ACHN (cell line): Measurements from ENCODE around the gene HP.
"Not testable (repeated sequence)": the region's sequence is repeated elsewhere in the genome, so short reads cannot be mapped to it uniquely, and the experiment has no call there.

Experiments used
- DNase-seq: peaks from one replicate; pipeline ENCODE4 v3.0.0-alpha.2; 2015
- in situ Hi-C: cut with HindIII; loops from 2 replicates; pipeline ENCODE4 v1.10.0; 2017; ENCODE audit warnings: low sequenced_read_pairs, low pct_ligation_motif_present, low pct_unique_long_range_greater_than_20kb

Gene HP

DNA sequence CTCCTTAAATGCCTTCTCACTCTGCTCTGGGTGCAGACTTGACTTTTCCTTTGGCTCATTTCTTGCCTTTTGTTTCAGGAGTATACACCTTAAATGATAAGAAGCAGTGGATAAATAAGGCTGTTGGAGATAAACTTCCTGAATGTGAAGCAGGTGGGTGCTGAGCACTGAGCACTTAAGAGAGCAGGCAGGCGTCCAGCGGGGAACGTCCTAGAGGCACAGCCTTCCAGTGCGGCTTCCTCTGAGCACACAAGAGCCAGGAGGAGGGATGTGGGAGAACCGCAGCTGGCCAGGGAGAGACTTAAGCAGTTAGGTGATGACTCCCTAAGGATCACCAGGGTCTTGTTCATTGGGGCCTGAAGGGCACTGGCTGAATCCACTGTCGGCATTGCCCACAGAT is 20.8 kb downstream of the HP start:
- DNase-seq, in situ Hi-C loops: not testable (repeated sequence)

DNA sequence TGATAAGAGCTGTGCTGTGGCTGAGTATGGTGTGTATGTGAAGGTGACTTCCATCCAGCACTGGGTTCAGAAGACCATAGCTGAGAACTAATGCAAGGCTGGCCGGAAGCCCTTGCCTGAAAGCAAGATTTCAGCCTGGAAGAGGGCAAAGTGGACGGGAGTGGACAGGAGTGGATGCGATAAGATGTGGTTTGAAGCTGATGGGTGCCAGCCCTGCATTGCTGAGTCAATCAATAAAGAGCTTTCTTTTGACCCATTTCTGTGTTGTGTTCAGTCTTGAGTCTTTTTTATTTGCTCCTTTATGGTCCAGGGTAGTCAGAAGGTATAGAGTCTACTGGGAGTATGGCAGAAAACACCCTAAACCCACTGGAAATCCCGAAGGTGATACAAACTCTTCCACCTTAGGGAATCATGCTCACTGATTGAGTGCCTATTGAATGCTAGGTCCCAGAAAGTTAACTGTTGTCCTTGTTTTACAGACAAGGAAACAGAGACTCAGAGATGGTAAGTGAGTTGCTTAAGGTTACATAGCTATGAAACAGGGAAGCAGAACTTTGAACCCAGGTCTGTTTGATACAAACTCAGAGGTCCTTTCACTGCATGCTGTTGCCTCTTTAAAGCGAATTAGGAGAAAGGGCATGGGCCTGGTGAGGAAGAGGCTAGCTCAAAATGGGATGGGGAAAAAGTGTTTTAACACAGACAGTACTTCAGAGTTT is 22.8 kb downstream of the HP start:
- in situ Hi-C loops, DNase-seq: not testable (repeated sequence)

DNA sequence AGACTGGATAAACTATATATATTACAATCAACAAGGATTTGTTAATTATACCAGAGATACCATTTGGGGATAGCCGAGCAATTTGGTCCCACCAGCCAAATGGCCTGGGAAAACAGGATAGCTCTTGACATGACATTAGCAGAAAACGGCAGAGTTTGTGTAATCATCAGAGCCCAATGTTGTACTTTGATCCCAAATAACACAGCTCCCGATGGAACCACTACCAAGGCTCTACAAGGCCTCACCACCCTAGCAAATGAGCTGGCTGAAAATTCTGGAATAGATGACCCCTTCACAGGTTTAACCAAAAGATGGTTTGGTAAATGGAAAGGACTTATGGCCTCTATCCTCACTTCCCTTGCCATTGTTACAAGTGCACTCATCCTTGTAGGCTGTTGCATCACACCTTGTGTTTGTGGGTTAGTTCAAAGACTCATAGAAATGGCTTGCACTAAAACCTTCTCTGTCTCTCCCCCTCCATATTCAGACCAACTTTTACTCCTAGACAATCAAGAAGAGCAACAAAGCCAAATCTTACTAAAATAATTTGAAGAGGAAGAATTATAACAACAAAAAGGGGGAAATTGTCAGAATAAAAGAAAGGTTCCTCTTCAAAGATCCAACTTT is 29.6 kb downstream of the HP start:
- in situ Hi-C loops, result no loop called here
- no peak for DNase-seq

DNA sequence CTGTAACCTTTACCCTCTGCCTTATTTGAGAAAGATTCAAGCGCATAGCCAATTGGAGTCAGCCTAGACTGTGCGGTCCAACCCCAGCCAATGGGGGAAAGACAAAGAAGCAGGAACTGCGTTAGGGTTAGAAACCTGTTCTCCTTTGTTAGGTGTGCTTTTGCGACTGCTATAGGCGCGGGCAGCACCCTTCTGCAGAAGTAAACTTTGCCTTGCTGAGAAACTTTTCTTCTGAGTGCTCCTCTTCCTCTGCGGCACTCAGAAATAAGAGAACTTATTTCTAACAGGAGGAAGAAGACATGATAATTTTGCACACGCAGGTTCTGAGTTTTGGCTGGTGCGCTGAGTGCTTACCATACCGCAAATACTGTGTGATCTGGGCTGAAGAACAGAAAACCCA is 30.1 kb downstream of the HP start:
- in situ Hi-C loops, result no loop called here
- no peak for DNase-seq

DNA sequence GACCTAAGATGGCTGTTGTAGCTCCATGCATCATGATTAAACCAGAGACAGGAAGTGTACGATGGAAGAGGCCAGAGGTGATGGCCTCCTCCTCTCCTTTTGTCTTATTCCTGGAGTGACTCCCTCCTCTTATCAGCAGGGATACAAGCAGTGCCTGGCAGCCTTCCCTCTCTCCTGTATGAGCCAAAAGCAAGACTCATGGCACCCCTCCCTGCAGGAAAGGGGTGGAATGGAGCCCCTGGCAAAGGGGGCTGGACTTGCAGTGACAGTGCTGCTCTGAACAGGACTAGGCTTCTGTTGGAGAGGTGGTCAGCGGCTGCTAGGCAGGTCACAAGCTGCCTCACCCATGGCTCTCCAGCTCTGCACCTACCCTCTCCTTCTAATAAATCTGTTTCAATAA is 30.7 kb downstream of the HP start:
- in situ Hi-C loops, result no loop called here
- no peak for DNase-seq

DNA sequence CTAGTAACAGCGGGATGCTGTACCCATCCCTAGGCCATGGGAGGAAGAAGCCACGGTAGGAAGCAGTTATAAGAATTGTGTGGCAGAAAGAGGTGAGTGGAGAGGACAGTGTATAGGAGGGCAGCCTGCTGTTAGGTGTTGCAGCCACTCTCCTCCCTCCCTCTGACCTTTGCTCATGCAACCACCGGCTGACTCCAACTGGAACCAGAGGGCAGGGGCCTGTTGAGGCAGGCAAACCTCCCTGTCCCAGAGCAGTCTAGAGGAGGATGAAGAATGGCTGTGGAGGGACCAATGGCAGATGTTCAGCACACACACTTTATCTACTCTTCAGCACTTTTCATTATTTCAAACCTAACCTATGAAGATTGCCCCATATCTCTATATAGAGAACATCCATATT is 36.9 kb downstream of the HP start:
- in situ Hi-C loops, result no loop called here
- no peak for DNase-seq

DNA sequence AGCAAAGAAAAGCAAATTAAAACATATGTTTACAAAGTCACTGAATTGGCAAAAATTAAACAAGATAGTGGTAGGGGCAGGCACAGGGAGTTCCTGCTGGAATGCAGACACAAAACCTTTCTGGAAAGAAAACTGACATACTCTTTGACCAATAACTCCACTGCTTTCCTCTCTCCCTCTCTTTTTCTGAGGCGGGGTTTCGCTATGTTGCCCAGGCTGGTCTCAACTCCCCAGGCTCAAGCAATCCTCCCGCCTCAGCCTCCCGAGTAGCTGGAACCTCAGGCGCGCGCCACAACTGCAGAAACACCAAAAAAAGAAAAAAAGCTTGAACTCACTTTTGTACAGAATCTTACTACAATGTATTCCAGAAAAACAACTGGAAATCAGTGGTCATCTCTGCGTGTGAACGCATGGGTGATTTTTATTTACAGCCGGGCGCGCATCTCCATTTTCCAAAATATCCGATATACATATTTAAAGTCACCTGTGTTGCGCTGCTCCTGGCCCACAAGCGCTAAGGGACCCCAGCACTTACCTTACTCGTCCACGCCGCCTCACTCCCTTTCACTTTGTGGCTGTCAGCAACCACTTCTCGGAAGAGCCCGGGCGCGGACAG is 38.6 kb downstream of the HP start:
- peak; percentile 75 for DNase-seq
- in situ Hi-C loops, result no loop called here

DNA sequence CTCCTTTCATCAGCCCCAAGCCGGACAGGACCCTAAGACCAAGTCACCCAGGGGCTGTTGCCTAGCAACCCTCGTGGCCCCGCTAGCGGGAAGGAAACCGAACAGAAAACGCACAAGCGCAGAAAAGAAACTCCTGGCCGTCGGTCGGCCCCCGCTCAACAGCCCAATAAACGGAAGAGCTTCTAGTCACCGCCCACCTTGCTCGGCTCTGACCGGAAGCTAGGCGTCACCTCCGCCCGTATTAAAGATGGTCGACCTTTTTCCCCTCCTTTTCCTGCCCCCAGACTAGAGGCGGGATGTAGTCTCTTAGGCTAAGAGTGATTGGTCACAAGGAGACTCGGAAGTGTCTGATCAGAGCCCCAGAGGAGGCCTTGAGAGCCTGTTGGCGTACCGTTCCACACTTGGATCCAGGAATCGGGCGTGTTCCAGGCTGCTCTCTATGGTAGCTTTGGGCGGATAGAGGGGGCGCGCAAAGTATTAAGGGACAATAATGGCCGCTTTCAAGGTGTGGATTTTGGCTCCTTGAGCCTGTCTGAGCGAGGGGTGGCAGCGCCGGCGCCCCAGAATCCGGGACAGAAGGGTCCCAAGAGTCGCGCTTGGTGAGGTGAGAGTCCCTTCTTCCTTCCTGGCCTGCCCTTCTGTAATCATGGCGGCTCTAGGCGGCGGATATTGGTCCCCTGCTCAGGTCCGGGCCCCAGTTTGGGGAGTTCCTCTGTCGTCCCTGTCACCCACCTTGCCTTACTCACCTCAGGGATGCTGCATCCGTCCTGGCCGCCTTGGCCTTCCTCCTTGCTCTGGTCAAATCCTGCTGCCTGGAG is 39.4 kb downstream of the HP start, which contains the start of the genes DHX38 and TXNL4B:
TSS of gene DHX38 (plus strand) at position 400 of the 818 bp plus-strand sequence. CDS start 2,311 bp downstream, outside the sequence.
TSS of gene TXNL4B (minus strand) at position 173 of the 818 bp plus-strand sequence. CDS start 2,871 bp downstream, outside the sequence.
- DNase-seq, result peak; percentile 100
- in situ Hi-C loops, result no loop called here

DNA sequence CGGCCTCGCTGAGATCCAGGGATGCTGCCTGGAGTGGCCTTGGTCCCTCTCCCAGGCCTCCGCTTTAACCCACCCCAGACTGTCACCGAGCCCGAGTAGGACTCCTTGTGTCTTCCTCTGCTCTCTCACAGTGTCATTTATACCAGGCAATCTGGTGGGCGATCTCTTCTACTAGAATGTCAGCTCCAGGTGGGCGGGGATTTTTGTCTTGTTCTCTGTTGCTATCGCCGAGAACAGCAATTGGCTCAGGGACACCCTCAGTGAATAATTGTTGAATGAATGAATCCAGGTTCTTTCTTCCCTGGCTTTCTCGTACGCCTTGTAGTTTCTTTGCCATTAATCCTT is 39.9 kb downstream of the HP start:
- DNase-seq, result peak; percentile 25
- in situ Hi-C loops, result no loop called here

DNA sequence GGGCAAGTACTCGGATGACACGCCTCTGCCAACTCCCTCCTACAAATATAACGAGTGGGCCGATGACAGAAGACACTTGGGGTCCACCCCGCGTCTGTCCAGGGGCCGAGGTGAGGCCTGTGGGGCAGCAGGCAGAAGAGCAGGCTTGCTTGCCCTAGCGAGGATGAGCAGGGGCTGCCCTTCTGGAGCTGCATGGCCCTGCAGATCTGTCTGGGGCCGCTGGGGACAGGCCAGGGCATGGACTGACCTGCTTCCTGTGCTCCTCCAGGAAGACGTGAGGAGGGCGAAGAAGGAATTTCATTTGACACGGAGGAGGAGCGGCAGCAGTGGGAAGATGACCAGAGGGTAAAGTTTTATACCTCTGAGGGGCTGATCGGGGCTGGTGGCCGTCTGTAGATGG is 44.6 kb downstream of the HP start:
- no peak for DNase-seq
- in situ Hi-C loops, result no loop called here

DNA sequence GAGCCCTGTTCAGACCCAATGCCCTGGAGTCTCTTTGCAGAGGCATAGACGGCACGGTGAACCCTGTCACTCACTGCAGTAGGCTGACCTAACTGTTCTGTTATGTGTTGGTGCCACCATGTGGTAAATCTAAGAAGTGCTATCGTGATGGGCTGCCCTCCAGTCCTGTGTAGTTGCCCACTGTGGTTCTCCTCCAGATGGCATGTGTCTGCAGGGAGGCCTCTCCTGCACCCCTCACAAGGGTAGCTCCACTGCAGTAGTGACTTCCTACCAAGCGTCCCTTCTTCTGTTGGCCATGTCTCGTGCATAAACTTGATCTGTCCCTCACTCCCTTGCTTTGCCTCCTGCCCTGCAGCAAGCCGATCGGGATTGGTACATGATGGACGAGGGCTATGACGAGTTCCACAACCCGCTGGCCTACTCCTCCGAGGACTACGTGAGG is 45.1 kb downstream of the HP start:
- peak; percentile 77 for DNase-seq
- in situ Hi-C loops, result no loop called here

DNA sequence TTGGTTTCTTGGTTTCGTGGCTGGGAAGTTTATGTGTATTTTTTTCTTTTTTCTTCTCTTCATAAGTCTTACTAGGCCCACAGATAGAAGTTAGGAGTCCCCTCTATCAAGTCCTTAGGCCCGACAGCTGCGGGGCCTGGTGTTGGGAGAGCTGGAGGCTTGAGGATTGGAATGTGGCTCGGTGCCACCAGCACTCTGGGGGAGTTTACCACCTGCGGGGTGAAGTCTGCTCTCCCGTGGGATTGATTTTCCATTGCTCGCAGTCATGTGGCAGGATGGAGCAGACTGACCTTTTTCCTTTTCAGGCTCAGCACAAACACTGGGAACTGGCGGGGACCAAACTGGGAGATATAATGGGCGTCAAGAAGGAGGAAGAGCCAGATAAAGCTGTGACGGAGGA is 46.9 kb downstream of the HP start:
- DNase-seq, result no peak
- in situ Hi-C loops, result no loop called here

DNA sequence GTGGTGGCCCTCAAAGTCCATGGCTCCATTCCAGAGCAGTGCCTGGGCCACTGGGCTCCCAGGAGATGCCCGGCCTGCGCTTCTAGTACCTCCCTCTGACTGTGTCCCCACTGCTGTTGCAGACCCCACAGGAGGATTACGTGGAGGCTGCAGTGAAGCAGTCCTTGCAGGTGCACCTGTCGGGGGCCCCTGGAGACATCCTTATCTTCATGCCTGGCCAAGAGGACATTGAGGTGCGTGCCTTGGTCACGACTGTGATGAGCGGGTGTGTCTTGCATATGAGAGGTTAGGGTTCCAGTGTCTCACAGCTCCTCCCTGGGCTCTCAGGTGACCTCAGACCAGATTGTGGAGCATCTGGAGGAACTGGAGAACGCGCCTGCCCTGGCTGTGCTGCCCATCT is 50.6 kb downstream of the HP start:
- in situ Hi-C loops, result no loop called here
- DNase-seq, result no peak

DNA sequence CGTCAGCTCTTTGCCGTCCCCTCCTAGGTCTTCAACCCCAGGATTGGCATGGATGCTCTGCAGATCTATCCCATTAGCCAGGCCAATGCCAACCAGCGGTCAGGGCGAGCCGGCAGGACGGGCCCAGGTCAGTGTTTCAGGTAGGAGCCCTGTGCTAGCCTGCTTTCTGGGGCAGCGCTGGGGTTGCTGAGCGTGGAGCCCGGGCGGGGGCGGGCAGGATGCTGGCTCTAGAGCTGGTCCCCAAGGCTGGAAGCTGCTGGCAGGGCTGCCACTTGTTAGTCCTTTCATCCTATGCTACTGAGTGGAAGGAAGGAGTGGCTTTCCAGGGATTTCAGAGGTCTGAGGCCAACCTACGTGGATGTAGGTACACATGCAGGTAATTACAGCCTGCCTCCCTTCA is 51.7 kb downstream of the HP start:
- no peak for DNase-seq
- in situ Hi-C loops, result no loop called here

DNA sequence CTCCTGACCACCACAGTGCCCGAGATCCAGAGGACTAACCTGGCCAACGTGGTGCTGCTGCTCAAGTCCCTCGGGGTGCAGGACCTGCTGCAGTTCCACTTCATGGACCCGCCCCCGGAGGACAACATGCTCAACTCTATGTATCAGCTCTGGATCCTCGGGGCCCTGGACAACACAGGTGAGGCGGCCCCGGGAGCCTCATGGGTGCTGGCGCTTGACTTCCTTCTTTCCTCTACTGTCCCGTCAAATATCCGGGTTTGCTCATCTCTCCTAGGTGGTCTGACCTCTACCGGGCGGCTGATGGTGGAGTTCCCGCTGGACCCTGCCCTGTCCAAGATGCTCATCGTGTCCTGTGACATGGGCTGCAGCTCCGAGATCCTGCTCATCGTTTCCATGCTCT is 53.1 kb downstream of the HP start:
- no peak for DNase-seq
- in situ Hi-C loops, result no loop called here

DNA sequence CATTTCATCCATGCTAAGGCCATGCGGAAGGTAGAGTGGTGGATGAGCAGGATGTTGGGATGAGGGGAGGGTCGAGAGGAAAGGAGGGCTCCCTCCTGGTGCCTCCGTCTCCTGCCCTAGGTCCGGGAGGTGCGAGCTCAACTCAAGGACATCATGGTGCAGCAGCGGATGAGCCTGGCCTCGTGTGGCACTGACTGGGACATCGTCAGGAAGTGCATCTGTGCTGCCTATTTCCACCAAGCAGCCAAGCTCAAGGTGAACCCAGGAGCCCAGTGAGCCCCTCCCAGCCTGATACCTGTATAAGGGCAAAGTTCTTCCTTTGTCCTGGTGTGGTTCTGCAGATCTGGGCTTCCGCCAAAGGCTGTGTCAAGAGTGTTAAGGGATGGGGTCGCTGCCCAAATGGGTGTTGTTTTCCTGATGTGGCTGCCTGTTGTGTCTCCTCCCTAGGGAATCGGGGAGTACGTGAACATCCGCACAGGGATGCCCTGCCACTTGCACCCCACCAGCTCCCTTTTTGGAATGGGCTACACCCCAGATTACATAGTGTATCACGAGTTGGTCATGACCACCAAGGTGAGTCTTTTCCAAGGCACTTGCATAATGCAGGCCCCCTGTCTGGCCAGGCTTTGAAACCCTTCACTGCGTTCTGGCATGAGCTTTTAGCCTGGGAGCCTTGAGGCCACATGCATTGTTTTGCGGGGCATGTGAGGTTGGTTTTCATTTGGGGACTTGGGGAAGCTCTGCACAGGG is 54.2 kb downstream of the HP start:
- no peak for DNase-seq
- in situ Hi-C loops, result no loop called here

DNA sequence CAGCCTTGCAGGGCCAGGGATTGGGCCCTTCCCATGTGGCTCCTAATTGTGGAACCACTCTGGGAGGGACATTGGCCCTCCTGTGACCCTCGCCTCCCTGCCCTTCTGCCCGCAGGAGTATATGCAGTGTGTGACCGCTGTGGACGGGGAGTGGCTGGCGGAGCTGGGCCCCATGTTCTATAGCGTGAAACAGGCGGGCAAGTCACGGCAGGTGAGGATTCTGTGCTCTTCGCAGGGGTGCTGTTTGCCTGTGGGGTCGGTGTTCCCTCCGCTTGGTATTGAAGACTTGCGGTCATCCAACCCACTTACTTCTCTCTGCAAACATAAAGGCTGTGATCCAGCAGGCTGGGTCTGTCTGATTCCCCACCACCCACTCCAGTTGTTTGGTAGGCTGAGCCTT is 55.0 kb downstream of the HP start:
- in situ Hi-C loops, result no loop called here
- DNase-seq, result no peak

DNA sequence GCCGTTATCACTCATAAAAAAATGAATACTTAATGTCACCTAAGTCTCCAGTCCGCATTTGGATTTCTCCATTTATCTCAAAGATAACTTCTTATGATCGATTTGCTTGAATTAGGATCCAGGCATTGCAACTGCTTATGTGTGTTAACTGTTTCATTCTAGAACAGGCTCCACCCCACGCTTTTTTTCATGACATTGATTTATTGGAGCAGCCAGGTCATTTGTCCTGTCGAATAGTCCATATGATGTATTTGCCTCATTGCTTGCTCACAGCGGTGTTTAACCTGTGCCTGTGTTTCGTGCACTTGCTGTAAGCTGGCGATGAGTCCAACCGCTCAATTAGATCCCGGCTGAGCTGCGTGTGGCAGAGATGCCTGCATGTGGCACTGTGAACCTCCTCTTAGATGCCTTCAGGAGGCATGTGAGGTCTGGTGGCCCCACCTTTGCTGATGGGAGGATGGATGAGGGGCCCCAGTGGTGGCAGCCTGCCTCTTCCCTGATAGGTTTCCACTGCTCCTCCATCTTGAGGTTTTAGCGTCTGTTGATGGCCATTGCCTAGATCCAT is 55.7 kb downstream of the HP start:
- DNase-seq, result no peak
- in situ Hi-C loops, result no loop called here
